Endothelial cell of umbilical vein (primary cell): ENCODE data around the gene WDR93. TPM values are rescaled to one million over a fixed set of nuclear protein-coding genes. Genes with fewer than 3 reads are reported as not detected.

Experiments
- BruUV-seq: library from RNA; stranded (reverse); fragments of 400-500 nt; replicated peaks from 2 replicates; lab custom pipeline; 2021; lab: Mats Ljungman, UMichigan
- CTCF ChIA-PET: fragments of 300-600, 350-600 bp; sonication (Branson Sonifier 250); formaldehyde crosslinking; loops from one replicate; lab custom pipeline; 2021; ENCODE audit warnings: antibody characterized with exemption, inconsistent platforms; lab: Charles Lee
- POLR2A ChIA-PET: fragments of 300-600, 350-600 bp; sonication (Branson Sonifier 250); formaldehyde crosslinking; loops from one replicate; lab custom pipeline; 2021; ENCODE audit warnings: antibody characterized with exemption, inconsistent platforms; lab: Charles Lee
- DNase-seq: peaks from one replicate; pipeline ENCODE4 v3.0.0-alpha.2; 2011; ENCODE audit warnings: low read depth, low spot score
- FAIRE-seq: peaks from 2 replicates; lab custom pipeline; 2011; peaks lifted over from hg19 to GRCh38; lab: Jason Lieb, UNC
- H2AFZ ChIP-seq: 2 replicates; pipeline ENCODE4 v1.6.0; 2012; ENCODE audit warnings: low read depth, low read length, control low read depth, inconsistent platforms
- H3K27ac ChIP-seq: 2 replicates; pipeline ENCODE4 v1.5.1; 2011; ENCODE audit warnings: low read depth, mild to moderate bottlenecking, control low read depth, low read length, moderate library complexity; ENCODE audit not compliant: insufficient read depth
- H3K27me3 ChIP-seq, 2 experiments: 2 replicates each; pipeline versions ENCODE4 v1.6.0 to v1.6.1; 2011; ENCODE audit warnings: low read length in 2 of 2, mixed read lengths in 1 of 2; ENCODE audit not compliant: control insufficient read depth in 2 of 2, insufficient read depth in 2 of 2
- H3K36me3 ChIP-seq, 2 experiments: 2 replicates in 1 of 2; 3 replicates in 1 of 2; pipeline ENCODE4 v1.5.1; 2011; ENCODE audit warnings: low read length in 2 of 2, mild to moderate bottlenecking in 1 of 2, moderate library complexity in 1 of 2; ENCODE audit not compliant: control insufficient read depth in 2 of 2, insufficient read depth in 2 of 2; ENCODE audit errors: extremely low read depth in 1 of 2
- H3K4me1 ChIP-seq: 3 replicates; pipeline ENCODE4 v1.5.1; 2011; ENCODE audit warnings: mild to moderate bottlenecking, low read length; ENCODE audit not compliant: control insufficient read depth, insufficient read depth; ENCODE audit errors: extremely low read depth
- H3K4me2 ChIP-seq: 2 replicates; pipeline ENCODE4 v1.6.1; 2011; ENCODE audit warnings: low read length, control low read depth, mixed read lengths; ENCODE audit not compliant: insufficient read depth
- H3K4me3 ChIP-seq, 3 experiments: fragments of 200-600 bp in 1 of 3; sonication (generic), shearing (Covaris generic) in 1 of 3; replicated peaks in 1 of 3; 2 replicates each; pipeline ENCODE4 v1.5.1; 2011 to 2016; ENCODE audit warnings: control low read depth in 3 of 3, low read length in 3 of 3, mild to moderate bottlenecking in 2 of 3, inconsistent platforms in 1 of 3, low read depth in 1 of 3, moderate library complexity in 1 of 3; ENCODE audit not compliant: insufficient read depth in 1 of 3
- H3K79me2 ChIP-seq: 2 replicates; pipeline ENCODE4 v1.6.0; 2012; ENCODE audit warnings: low read length, inconsistent platforms; ENCODE audit not compliant: control insufficient read depth, insufficient read depth
- H3K9ac ChIP-seq: replicated peaks from 2 replicates; pipeline ENCODE3; 2011; ENCODE audit warnings: low read length, control low read depth; ENCODE audit not compliant: insufficient read depth; ENCODE audit errors: extremely low read depth
- H3K9me1 ChIP-seq: replicated peaks from 3 replicates; pipeline ENCODE4 v1.6.0; 2011; ENCODE audit warnings: mild to moderate bottlenecking, low read length; ENCODE audit not compliant: control insufficient read depth, insufficient read depth; ENCODE audit errors: extremely low read depth
- H3K9me3 ChIP-seq: replicated peaks from 2 replicates; pipeline ENCODE4 v1.5.1; 2012; ENCODE audit warnings: low read length, inconsistent platforms; ENCODE audit not compliant: control insufficient read depth, insufficient read depth
- H4K20me1 ChIP-seq: replicated peaks from 2 replicates; pipeline ENCODE3; 2011; ENCODE audit warnings: mild to moderate bottlenecking, low read length; ENCODE audit not compliant: control insufficient read depth, insufficient read depth; ENCODE audit errors: extremely low read depth
- CTCF ChIP-seq, 2 donors: IDR thresholded peaks; 1 replicate in 1 of 2; 2 replicates in 1 of 2; pipeline ENCODE4 v1.5.1; 2011; ENCODE audit warnings: low read length in 2 of 2, mild to moderate bottlenecking in 2 of 2, moderate library complexity in 2 of 2, control low read depth in 1 of 2, inconsistent platforms in 1 of 2, low read depth in 1 of 2; ENCODE audit not compliant: insufficient read depth in 1 of 2; ENCODE audit errors: extremely low read depth in 1 of 2
- EZH2 ChIP-seq: IDR thresholded peaks from 2 replicates; pipeline ENCODE4 v1.6.1; 2012; ENCODE audit warnings: borderline replicate concordance, low read depth, mild to moderate bottlenecking, moderate library complexity, low read length, inconsistent platforms; ENCODE audit not compliant: severe bottlenecking
- FOS ChIP-seq: IDR thresholded peaks from 2 replicates; pipeline ENCODE4 v1.6.1; 2011; ENCODE audit warnings: mild to moderate bottlenecking, low read length, moderate library complexity, borderline replicate concordance; ENCODE audit not compliant: insufficient read depth
- GATA2 ChIP-seq: IDR thresholded peaks from 2 replicates; pipeline ENCODE4 v1.7.0; 2011; ENCODE audit warnings: low read depth, mild to moderate bottlenecking, moderate library complexity, mixed read lengths, low read length; ENCODE audit not compliant: insufficient read length, insufficient read depth
- JUN ChIP-seq: IDR thresholded peaks from 2 replicates; pipeline ENCODE4 v1.6.1; 2011; ENCODE audit warnings: borderline replicate concordance, low read depth; ENCODE audit not compliant: insufficient read length, insufficient read depth
- MAX ChIP-seq: IDR thresholded peaks from 2 replicates; pipeline ENCODE4 v1.6.1; 2011; ENCODE audit not compliant: insufficient read depth, insufficient read length
- MYC ChIP-seq: IDR thresholded peaks from one replicate; pipeline ENCODE4 v1.6.1; 2011; ENCODE audit warnings: mild to moderate bottlenecking, low read depth, low read length
- POLR2A ChIP-seq: IDR thresholded peaks from 2 replicates; pipeline ENCODE4 v1.6.1; 2012; ENCODE audit warnings: low read depth, mild to moderate bottlenecking, control low read depth, low read length
- POLR2AphosphoS5 ChIP-seq: IDR thresholded peaks from 2 replicates; pipeline ENCODE4 v1.6.1; 2012; ENCODE audit warnings: low read depth, mild to moderate bottlenecking, control low read depth, low read length, moderate library complexity; ENCODE audit not compliant: insufficient read depth
- dilution Hi-C: fragments of 300-500 bp; cut with MboI; formaldehyde crosslinking; loops from one replicate; pipeline ENCODE4 v1.15.0; 2019; ENCODE audit warnings: low sequenced_read_pairs; ENCODE audit not compliant: extremely low pct_ligation_motif_present
- intact Hi-C: fragments of 100-400 bp; cut with micrococcal nuclease; formaldehyde crosslinking; loops from one replicate; pipeline ENCODE4 v1.10.0; 2022
- polyA plus RNA-seq, 4 experiments: library from polyadenylated mRNA; depleted of rRNA in 3 of 4; stranded (reverse) in 3 of 4; unstranded in 1 of 4; fragments of >200 nt; gene quantifications; 2 replicates each; pipeline versions ENCODE4 v1.2.1 to v1.2.3, GENCODE V29; 2011 to 2012; ENCODE audit warnings: missing spikeins in 1 of 4
- total RNA-seq: library from RNA; stranded (reverse); gene quantifications from 2 replicates; pipeline ENCODE4 v1.2.3, GENCODE V29; 2021

Gene WDR93
- total and polyA plus RNA-seq, 2 donors (not counting 3 experiments of a cell fraction or from before 2014, with no cell fraction given): 0.07 TPM; not detected in 1

GRCh38 chr15:89746386-89746780 is 55.8 kb downstream of the WDR93 start:
- ChIA-PET POLR2A (no interaction called here), CTCF (interaction anchor here (0.6 to 4.6 kb wide), 2 partner anchors 129 to 142 kb away, joined by 3 to 29 read pairs; no protein-coding TSS in a partner anchor)
- H3K27ac ChIP-seq: no peak overlapping the region
- no peaks in the 10 kb centered on the region for H3K36me3 ChIP-seq
- H3K9me1 ChIP-seq: no peaks in the 10 kb centered on the region
- H3K27me3 ChIP-seq: peaks cover 3 to 12% of the 10 kb centered on the region in 2 experiments
- no peaks in the 10 kb centered on the region for H3K79me2 ChIP-seq
- no peak overlapping the region for H3K9ac ChIP-seq
- dilution Hi-C loops: no loop called here
- TF ChIP-seq POLR2AphosphoS5: no peak
- no peak for TF ChIP-seq FOS
- TF ChIP-seq GATA2: no peak
- no peak for TF ChIP-seq MYC
- TF ChIP-seq MAX: no peak
- no peak for TF ChIP-seq POLR2A
- TF ChIP-seq JUN: no peak
- TF ChIP-seq EZH2: no peak
- no peak for TF ChIP-seq CTCF (IDR thresholded peaks at IDR 0.05; ENCODE audit: extremely low read depth in 1 of 2, insufficient read depth in 1 of 2, low read depth in 1 of 2, low read length in 2 of 2)
- peaks cover 6% of the 10 kb centered on the region for H3K4me1 ChIP-seq
- no peak overlapping the region for H3K4me3 ChIP-seq
- no peak overlapping the region for H2AFZ ChIP-seq
- no peaks in the 10 kb centered on the region for H4K20me1 ChIP-seq
- BruUV-seq: no TSS peak
- intact Hi-C loops: no loop called here
- no peaks in the 10 kb centered on the region for H3K9me3 ChIP-seq
- no peak for DNase-seq
- no peak overlapping the region for H3K4me2 ChIP-seq
- FAIRE-seq: no peak
